ENCODE data around the gene CCL27. TPM values are rescaled to one million over a fixed set of nuclear protein-coding genes. Genes with fewer than 3 reads are reported as not detected.
"Not testable (repeated sequence)": the region's sequence is repeated elsewhere in the genome, so short reads cannot be mapped to it uniquely, and the experiment has no call there.

Gene CCL27
- total RNA-seq, 1 experiment from 2014 or later: 0.95 TPM

DNA sequence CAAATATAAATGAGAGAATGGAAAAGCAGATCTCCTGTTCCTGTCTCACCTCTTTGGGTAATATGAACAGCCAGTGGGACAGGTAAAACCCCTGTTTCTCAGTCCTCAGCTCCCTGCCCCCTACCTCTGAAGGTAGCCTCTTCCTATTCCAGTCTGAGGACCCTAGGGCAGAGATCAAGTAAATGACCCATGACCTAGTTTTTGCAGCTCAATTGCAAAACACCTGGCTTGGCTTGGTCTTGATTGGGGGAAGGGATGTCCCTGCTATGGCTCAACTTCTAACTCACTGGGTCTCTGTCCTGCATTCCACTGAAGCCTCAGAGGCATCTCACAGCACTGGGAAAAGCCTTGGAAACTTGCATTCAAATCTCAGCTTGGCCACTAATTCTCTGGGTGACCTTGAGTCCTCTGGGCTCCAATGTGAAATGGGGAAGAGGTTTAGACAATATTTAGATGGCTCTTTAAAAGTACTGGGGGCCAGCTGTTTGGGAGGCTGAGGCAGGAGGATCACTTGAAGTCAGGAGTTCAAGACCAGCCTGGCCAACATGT lies 17.6 kb downstream of the CCL27 start:
- POLR2A ChIA-PET: interaction anchor here (0.6 kb wide), 1 partner anchor 8 kb away, joined by 4 read pairs; no protein-coding TSS in a partner anchor
- no TSS peak for BruUV-seq (replicated peaks)
- intact Hi-C loops (cut with micrococcal nuclease; ENCODE audit: unreplicated experiment): no loop called here

DNA sequence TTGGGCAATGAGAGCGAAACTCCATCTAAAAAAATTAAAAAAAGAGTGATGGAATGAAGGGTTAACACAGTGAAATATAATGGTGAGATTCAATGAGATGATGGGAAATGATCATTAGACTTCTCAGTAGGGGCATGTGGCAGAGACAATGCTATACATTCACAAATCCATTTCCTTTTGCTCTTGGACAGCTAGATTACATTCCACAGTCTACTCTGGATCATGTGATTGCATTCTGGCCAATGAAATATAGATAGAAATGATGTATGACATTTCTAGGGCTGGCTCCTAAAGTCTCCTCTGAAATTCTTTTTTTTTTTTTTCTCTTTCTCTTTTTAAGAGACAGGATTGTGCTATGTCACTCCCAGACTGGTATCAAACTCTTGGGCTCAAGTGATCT lies 19.8 kb downstream of the CCL27 start:
- Histone ChIP-seq H3K4me3 (ENCODE audit: low read depth in 2 of 2, low read length in 2 of 2) (no peak overlapping the region), H3K36me3 (ENCODE audit: control insufficient read depth, insufficient read depth, low read length) (no peaks in the 10 kb centered on the region), H3K27me3 (ENCODE audit: control insufficient read depth, insufficient read depth, low read length) (no peaks in the 10 kb centered on the region), H3K27ac (ENCODE audit: low read length) (no peak overlapping the region), H3K9me3 (ENCODE audit: control insufficient read depth, insufficient read depth, low read depth, low read length) (no peaks in the 10 kb centered on the region), H3K4me1 (ENCODE audit: control insufficient read depth, insufficient read depth, low read length) (peaks cover 16% of the 10 kb centered on the region)
- CTCF ChIA-PET: no interaction called here
- BruUV-seq (replicated peaks): no TSS peak
- TF ChIP-seq TCF7L2 (IDR thresholded peaks at IDR 0.05; ENCODE audit: low read depth, low read length): no peak
- TF ChIP-seq, protein P1, sequence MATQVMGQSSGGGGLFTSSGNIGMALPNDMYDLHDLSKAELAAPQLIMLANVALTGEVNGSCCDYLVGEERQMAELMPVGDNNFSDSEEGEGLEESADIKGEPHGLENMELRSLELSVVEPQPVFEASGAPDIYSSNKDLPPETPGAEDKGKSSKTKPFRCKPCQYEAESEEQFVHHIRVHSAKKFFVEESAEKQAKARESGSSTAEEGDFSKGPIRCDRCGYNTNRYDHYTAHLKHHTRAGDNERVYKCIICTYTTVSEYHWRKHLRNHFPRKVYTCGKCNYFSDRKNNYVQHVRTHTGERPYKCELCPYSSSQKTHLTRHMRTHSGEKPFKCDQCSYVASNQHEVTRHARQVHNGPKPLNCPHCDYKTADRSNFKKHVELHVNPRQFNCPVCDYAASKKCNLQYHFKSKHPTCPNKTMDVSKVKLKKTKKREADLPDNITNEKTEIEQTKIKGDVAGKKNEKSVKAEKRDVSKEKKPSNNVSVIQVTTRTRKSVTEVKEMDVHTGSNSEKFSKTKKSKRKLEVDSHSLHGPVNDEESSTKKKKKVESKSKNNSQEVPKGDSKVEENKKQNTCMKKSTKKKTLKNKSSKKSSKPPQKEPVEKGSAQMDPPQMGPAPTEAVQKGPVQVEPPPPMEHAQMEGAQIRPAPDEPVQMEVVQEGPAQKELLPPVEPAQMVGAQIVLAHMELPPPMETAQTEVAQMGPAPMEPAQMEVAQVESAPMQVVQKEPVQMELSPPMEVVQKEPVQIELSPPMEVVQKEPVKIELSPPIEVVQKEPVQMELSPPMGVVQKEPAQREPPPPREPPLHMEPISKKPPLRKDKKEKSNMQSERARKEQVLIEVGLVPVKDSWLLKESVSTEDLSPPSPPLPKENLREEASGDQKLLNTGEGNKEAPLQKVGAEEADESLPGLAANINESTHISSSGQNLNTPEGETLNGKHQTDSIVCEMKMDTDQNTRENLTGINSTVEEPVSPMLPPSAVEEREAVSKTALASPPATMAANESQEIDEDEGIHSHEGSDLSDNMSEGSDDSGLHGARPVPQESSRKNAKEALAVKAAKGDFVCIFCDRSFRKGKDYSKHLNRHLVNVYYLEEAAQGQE (IDR thresholded peaks at IDR 0.05; ENCODE audit: insufficient read depth in 1 of 2, low read depth in 2 of 2, low read length in 1 of 2): no peak
- TF ChIP-seq, protein P2, sequence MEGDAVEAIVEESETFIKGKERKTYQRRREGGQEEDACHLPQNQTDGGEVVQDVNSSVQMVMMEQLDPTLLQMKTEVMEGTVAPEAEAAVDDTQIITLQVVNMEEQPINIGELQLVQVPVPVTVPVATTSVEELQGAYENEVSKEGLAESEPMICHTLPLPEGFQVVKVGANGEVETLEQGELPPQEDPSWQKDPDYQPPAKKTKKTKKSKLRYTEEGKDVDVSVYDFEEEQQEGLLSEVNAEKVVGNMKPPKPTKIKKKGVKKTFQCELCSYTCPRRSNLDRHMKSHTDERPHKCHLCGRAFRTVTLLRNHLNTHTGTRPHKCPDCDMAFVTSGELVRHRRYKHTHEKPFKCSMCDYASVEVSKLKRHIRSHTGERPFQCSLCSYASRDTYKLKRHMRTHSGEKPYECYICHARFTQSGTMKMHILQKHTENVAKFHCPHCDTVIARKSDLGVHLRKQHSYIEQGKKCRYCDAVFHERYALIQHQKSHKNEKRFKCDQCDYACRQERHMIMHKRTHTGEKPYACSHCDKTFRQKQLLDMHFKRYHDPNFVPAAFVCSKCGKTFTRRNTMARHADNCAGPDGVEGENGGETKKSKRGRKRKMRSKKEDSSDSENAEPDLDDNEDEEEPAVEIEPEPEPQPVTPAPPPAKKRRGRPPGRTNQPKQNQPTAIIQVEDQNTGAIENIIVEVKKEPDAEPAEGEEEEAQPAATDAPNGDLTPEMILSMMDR (IDR thresholded peaks at IDR 0.05): no peak
- TF ChIP-seq SIN3A (IDR thresholded peaks at IDR 0.05; ENCODE audit: borderline replicate concordance, insufficient read depth, low read depth, low read length): no peak
- no peak for TF ChIP-seq POLR2AphosphoS5 (IDR thresholded peaks at IDR 0.05; ENCODE audit: low read depth, low read length)
- POLR2A ChIA-PET: no interaction called here
- intact Hi-C loops (cut with micrococcal nuclease; ENCODE audit: unreplicated experiment): no loop called here
- ATAC-seq (no peak), DNase-seq (ENCODE audit: low read depth, low spot score) (no peak)
- in situ Hi-C loops (cut with HindIII; ENCODE audit: low pct_unique_long_range_greater_than_20kb, low sequenced_read_pairs): no loop called here

More for the DNA sequence above, 17.6 kb downstream of the CCL27 start:
- no peak overlapping the region for H3K27ac ChIP-seq (ENCODE audit: low read length)
- TF ChIP-seq TCF7L2 (IDR thresholded peaks at IDR 0.05; ENCODE audit: low read depth, low read length): no peak
- TF ChIP-seq, protein P1 (IDR thresholded peaks at IDR 0.05; ENCODE audit: insufficient read depth in 1 of 2, low read depth in 2 of 2, low read length in 1 of 2): no peak
- peaks cover 16% of the 10 kb centered on the region for H3K4me1 ChIP-seq (ENCODE audit: control insufficient read depth, insufficient read depth, low read length)
- DNase-seq (ENCODE audit: low read depth, low spot score) (no peak), ATAC-seq (no peak)
- in situ Hi-C loops (cut with HindIII; ENCODE audit: low pct_unique_long_range_greater_than_20kb, low sequenced_read_pairs): no loop called here
- no peaks in the 10 kb centered on the region for H3K36me3 ChIP-seq (ENCODE audit: control insufficient read depth, insufficient read depth, low read length)
- CTCF ChIA-PET: interaction anchor here (1.2 kb wide), 2 partner anchors 11 to 57 kb away, joined by 4 to 6 read pairs; no protein-coding TSS in a partner anchor
- no peak overlapping the region for H3K4me3 ChIP-seq (ENCODE audit: low read depth in 2 of 2, low read length in 2 of 2)
- H3K9me3 ChIP-seq (ENCODE audit: control insufficient read depth, insufficient read depth, low read depth, low read length): no peaks in the 10 kb centered on the region
- no peaks in the 10 kb centered on the region for H3K27me3 ChIP-seq (ENCODE audit: control insufficient read depth, insufficient read depth, low read length)

DNA sequence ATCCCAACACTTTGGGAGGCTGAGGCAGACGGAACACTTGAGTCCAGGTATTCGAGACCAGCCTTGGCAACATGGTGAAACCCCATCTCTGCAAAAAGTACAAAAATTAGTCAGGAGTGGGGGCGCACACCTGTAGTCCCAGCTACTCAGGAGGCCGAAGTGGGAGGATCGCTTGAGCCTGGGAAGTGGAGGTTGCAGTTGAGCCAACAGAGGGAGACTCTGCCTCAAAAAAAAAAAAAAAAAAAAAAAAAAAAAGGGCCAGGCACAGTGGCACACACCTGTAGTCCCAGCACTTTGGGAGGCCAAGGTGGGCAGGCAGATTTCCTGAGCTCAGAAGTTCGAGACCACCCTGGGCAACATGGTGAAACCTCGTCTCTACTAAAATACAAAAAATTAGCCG lies 23.1 kb downstream of the CCL27 start:
- not testable (repeated sequence) for BruUV-seq (replicated peaks)

More for the DNA sequence above, 23.1 kb downstream of the CCL27 start:
- H3K27ac ChIP-seq (ENCODE audit: low read length); H3K36me3 ChIP-seq (ENCODE audit: control insufficient read depth, insufficient read depth, low read length); H3K9me3 ChIP-seq (ENCODE audit: control insufficient read depth, insufficient read depth, low read depth, low read length); in situ Hi-C loops (cut with HindIII; ENCODE audit: low pct_unique_long_range_greater_than_20kb, low sequenced_read_pairs); DNase-seq (ENCODE audit: low read depth, low spot score); H3K27me3 ChIP-seq (ENCODE audit: control insufficient read depth, insufficient read depth, low read length); H3K4me3 ChIP-seq (ENCODE audit: low read depth in 2 of 2, low read length in 2 of 2); ATAC-seq; intact Hi-C loops (cut with micrococcal nuclease; ENCODE audit: unreplicated experiment): not testable (repeated sequence)
- ChIA-PET CTCF (interaction anchor here (0.6 to 1.4 kb wide), 4 partner anchors 19 to 786 kb away, joined by 3 to 6 read pairs (median 4); partner anchors contain the start of gene DCTN3), POLR2A (interaction anchor here (0.6 kb wide), 1 partner anchor 677 kb away, joined by 10 read pairs; no protein-coding TSS in a partner anchor)
- H3K4me1 ChIP-seq (ENCODE audit: control insufficient read depth, insufficient read depth, low read length): peaks cover 13% of the 10 kb centered on the region

All from Panc1 (cell line).